Measurements from ENCODE around the gene TSNAXIP1. TPM values are rescaled to one million over a fixed set of nuclear protein-coding genes. Genes with fewer than 3 reads are reported as not detected.
A peak's percentile ranks its signal among the peaks of the same experiment; 100 is the strongest.

TSNAXIP1 gene
- total and polyA plus RNA-seq, 9 of the 15 experiments (the other 6 are each of a cell fraction or from before 2014, with no cell fraction given), result 0.03 to 0.24 (median 0.11) TPM; not detected in 4

DNA sequence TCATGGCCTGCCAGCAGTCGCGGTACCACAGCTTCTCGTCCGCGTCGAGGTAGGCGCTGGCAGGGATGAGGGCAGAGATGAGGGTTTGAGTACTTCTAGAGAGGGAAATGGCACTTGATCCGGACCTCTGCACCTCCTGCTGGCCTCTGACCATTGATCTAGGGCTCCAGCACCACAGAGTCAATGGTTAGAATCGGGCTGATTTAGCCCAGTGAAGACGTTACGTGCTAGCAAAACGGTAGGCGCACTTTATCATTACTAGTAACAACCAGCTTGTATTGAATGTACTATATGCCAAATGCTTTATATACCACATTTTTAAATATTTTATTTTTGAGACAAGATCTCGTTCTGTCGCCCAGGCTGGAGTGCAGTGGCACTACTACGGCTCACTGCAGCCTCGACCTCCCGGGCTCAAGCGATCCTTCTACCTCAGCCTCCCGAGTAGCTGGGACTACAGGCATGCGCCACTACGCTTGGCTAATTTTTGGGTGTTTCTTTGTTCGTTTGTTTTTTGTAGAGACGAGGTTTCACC, 526 bp downstream of the TSNAXIP1 start (continued):
- TF ChIP-seq, protein P1, sequence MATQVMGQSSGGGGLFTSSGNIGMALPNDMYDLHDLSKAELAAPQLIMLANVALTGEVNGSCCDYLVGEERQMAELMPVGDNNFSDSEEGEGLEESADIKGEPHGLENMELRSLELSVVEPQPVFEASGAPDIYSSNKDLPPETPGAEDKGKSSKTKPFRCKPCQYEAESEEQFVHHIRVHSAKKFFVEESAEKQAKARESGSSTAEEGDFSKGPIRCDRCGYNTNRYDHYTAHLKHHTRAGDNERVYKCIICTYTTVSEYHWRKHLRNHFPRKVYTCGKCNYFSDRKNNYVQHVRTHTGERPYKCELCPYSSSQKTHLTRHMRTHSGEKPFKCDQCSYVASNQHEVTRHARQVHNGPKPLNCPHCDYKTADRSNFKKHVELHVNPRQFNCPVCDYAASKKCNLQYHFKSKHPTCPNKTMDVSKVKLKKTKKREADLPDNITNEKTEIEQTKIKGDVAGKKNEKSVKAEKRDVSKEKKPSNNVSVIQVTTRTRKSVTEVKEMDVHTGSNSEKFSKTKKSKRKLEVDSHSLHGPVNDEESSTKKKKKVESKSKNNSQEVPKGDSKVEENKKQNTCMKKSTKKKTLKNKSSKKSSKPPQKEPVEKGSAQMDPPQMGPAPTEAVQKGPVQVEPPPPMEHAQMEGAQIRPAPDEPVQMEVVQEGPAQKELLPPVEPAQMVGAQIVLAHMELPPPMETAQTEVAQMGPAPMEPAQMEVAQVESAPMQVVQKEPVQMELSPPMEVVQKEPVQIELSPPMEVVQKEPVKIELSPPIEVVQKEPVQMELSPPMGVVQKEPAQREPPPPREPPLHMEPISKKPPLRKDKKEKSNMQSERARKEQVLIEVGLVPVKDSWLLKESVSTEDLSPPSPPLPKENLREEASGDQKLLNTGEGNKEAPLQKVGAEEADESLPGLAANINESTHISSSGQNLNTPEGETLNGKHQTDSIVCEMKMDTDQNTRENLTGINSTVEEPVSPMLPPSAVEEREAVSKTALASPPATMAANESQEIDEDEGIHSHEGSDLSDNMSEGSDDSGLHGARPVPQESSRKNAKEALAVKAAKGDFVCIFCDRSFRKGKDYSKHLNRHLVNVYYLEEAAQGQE (IDR thresholded peaks at IDR 0.05; ENCODE audit: borderline replicate concordance), result 0 out of 2 replicates have a peak, but pooled peaks have one; percentile 11
- TF ChIP-seq, protein P1 (CRISPR knock-in tag; IDR thresholded peaks at IDR 0.05; ENCODE audit: low read depth), result no peak
- TF ChIP-seq, protein P2, sequence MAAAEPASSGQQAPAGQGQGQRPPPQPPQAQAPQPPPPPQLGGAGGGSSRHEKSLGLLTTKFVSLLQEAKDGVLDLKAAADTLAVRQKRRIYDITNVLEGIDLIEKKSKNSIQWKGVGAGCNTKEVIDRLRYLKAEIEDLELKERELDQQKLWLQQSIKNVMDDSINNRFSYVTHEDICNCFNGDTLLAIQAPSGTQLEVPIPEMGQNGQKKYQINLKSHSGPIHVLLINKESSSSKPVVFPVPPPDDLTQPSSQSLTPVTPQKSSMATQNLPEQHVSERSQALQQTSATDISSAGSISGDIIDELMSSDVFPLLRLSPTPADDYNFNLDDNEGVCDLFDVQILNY (CRISPR knock-in tag; IDR thresholded peaks at IDR 0.05), result peak; percentile 73; the same call in 1 of the 2 replicates
- TF ChIP-seq LARP7 (IDR thresholded peaks at IDR 0.05), result no peak
- TF ChIP-seq RAD21 (CRISPR knock-in tag; conservative IDR thresholded peaks at IDR 0.05 in 1 of 2, IDR thresholded peaks at IDR 0.05 in 1 of 2), result peak; percentile 7 to 38; a peak in 3 of 4 replicates
- TF ChIP-seq, protein P3, sequence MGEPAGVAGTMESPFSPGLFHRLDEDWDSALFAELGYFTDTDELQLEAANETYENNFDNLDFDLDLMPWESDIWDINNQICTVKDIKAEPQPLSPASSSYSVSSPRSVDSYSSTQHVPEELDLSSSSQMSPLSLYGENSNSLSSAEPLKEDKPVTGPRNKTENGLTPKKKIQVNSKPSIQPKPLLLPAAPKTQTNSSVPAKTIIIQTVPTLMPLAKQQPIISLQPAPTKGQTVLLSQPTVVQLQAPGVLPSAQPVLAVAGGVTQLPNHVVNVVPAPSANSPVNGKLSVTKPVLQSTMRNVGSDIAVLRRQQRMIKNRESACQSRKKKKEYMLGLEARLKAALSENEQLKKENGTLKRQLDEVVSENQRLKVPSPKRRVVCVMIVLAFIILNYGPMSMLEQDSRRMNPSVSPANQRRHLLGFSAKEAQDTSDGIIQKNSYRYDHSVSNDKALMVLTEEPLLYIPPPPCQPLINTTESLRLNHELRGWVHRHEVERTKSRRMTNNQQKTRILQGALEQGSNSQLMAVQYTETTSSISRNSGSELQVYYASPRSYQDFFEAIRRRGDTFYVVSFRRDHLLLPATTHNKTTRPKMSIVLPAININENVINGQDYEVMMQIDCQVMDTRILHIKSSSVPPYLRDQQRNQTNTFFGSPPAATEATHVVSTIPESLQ (CRISPR knock-in tag; IDR thresholded peaks at IDR 0.05), result no peak
- no peak for TF ChIP-seq GTF2A2 (tag; IDR thresholded peaks at IDR 0.05)
- TF ChIP-seq CBX2 (IDR thresholded peaks at IDR 0.05; ENCODE audit: insufficient read depth, low read length, poor library complexity, severe bottlenecking), result no peak
- no peak for TF ChIP-seq MCM5 (IDR thresholded peaks at IDR 0.05; ENCODE audit: low read depth)
- TF ChIP-seq CREB1 (IDR thresholded peaks at IDR 0.05), result no peak
- TF ChIP-seq CREB1 (CRISPR knock-in tag; IDR thresholded peaks at IDR 0.05), result no peak; the same call in 1 of the 2 replicates
- no peak for TF ChIP-seq MAFG (tag; conservative IDR thresholded peaks at IDR 0.05)
- peak; percentile 65; the same call in 1 of the 2 replicates for TF ChIP-seq HDAC2 (IDR thresholded peaks at IDR 0.05)

All from K562 (cell line).